ENCODE data around the gene ZMPSTE24.

The ZMPSTE24 gene

GRCh38 chr1:40258445-40258769, 371 bp downstream of the ZMPSTE24 start:
- TF ChIP-seq CTCF (IDR thresholded peaks at IDR 0.05; ENCODE audit: low read length, missing control alignments) = no peak
- H3K4me3 ChIP-seq (replicated peaks; ENCODE audit: low read depth, low read length) = peak overlapping the region; percentile 99
- DNase-seq (ENCODE audit: low read depth) = peak; percentile 36

- TF ChIP-seq CTCF (IDR thresholded peaks at IDR 0.05; ENCODE audit: low read length, missing control alignments) = no peak
- DNase-seq (ENCODE audit: low read depth) = no peak
- no peak overlapping the region for H3K4me3 ChIP-seq (replicated peaks; ENCODE audit: low read depth, low read length)
These were observed 6.3 kb downstream of the ZMPSTE24 start for GRCh38 chr1:40264354-40264781.

GRCh38 chr1:40265298-40265697, 7.3 kb downstream of the ZMPSTE24 start:
- no peak for DNase-seq (ENCODE audit: low read depth)
- no peak overlapping the region for H3K4me3 ChIP-seq (replicated peaks; ENCODE audit: low read depth, low read length)
- TF ChIP-seq CTCF (IDR thresholded peaks at IDR 0.05; ENCODE audit: low read length, missing control alignments) = no peak

GRCh38 chr1:40265919-40266318, 7.9 kb downstream of the ZMPSTE24 start:
- DNase-seq (ENCODE audit: low read depth) = no peak
- no peak for TF ChIP-seq CTCF (IDR thresholded peaks at IDR 0.05; ENCODE audit: low read length, missing control alignments)
- H3K4me3 ChIP-seq (replicated peaks; ENCODE audit: low read depth, low read length) = no peak overlapping the region

GRCh38 chr1:40266786-40267535, 8.9 kb downstream of the ZMPSTE24 start:
- no peak overlapping the region for H3K4me3 ChIP-seq (replicated peaks; ENCODE audit: low read depth, low read length)
- no peak for DNase-seq (ENCODE audit: low read depth)
- TF ChIP-seq CTCF (IDR thresholded peaks at IDR 0.05; ENCODE audit: low read length, missing control alignments) = no peak

- no peak overlapping the region for H3K4me3 ChIP-seq (replicated peaks; ENCODE audit: low read depth, low read length)
- DNase-seq (ENCODE audit: low read depth) = peak; percentile 98
These were observed 9.7 kb downstream of the ZMPSTE24 start for GRCh38 chr1:40267767-40268187.

More at GRCh38 chr1:40267767-40268187, 9.7 kb downstream of the ZMPSTE24 start:
- TF ChIP-seq CTCF (IDR thresholded peaks at IDR 0.05; ENCODE audit: low read length, missing control alignments) = no peak

All from fibroblast of pulmonary artery (primary cell).